Thoracic aorta (tissue), 2 donors: ENCODE measurements around the gene JCAD. TPM values are rescaled to one million over a fixed set of nuclear protein-coding genes. Genes with fewer than 3 reads are reported as not detected.
A peak's percentile ranks its signal among the peaks of the same experiment; 100 is the strongest.

ENCODE experiments used
- ATAC-seq: fragments of 150-250 bp; one replicate; pipeline ENCODE4 v1.8.0; 2017; ENCODE audit warnings: low read depth; ENCODE audit not compliant: insufficient number of reproducible peaks, low FRiP score
- DNase-seq: peaks from one replicate; pipeline ENCODE4 v3.0.0-alpha.2; 2020; ENCODE audit warnings: low spot score
- H3K27ac ChIP-seq, 2 donors: fragments of 200-600 bp; sonication (generic); 1 replicate in 1 of 2; 2 replicates in 1 of 2; pipeline ENCODE4 v1.5.1; 2016; ENCODE audit warnings: mild to moderate bottlenecking in 2 of 2, moderate library complexity in 2 of 2
- H3K27me3 ChIP-seq: fragments of 200-600 bp; sonication (generic); replicated peaks from 2 replicates; pipeline ENCODE4 v1.6.0; 2016; ENCODE audit warnings: mild to moderate bottlenecking; ENCODE audit not compliant: insufficient read depth
- H3K36me3 ChIP-seq: fragments of 200-600 bp; sonication (generic); one replicate; pipeline ENCODE4 v1.5.1; 2016
- H3K4me1 ChIP-seq, 2 donors: fragments of 200-600 bp; sonication (generic); 1 replicate in 1 of 2; 2 replicates in 1 of 2; pipeline versions ENCODE4 v1.5.1 to v1.6.0; 2016; ENCODE audit warnings: low read depth in 2 of 2, mild to moderate bottlenecking in 1 of 2; ENCODE audit not compliant: control insufficient read depth in 1 of 2
- H3K4me3 ChIP-seq: fragments of 200-600 bp; sonication (generic); 2 replicates; pipeline ENCODE4 v1.5.1; 2016; ENCODE audit warnings: mild to moderate bottlenecking
- H3K9me3 ChIP-seq: fragments of 200-600 bp; sonication (generic); 2 replicates; pipeline ENCODE4 v1.5.1; 2016
- CTCF ChIP-seq: fragments of 200-600 bp; sonication (generic); IDR thresholded peaks from one replicate; pipeline ENCODE4 v1.5.1; 2019; ENCODE audit warnings: antibody characterized with exemption
- total RNA-seq, 2 donors: library from RNA; depleted of rRNA; stranded (reverse); fragments of >200 nt; gene quantifications; one replicate each; pipeline versions ENCODE4 v1.1.0 to v1.2.3, GENCODE V29; 2016

Gene JCAD
- total RNA-seq, 2 donors from 2014 or later: 46.3 to 103 TPM

GRCh38 chr10:30057894-30058556 is 1.4 kb downstream of the JCAD start:
- ATAC-seq: no peak
- no peak for DNase-seq
- TF ChIP-seq CTCF: no peak
- Histone ChIP-seq H3K4me3 (peak overlapping the region; percentile 90), H3K27ac (peak overlapping the region; percentile 55 to 89), H3K4me1 (peaks cover 19 to 44% of the 10 kb centered on the region in 2 donors), H3K9me3 (no peaks in the 10 kb centered on the region), H3K27me3 (no peaks in the 10 kb centered on the region), H3K36me3 (no peaks in the 10 kb centered on the region)

- H3K9me3 ChIP-seq: no peaks in the 10 kb centered on the region
- no peak for DNase-seq
- ATAC-seq: no peak
- peak overlapping the region; percentile 90 for H3K4me3 ChIP-seq
- H3K36me3 ChIP-seq: no peaks in the 10 kb centered on the region
- H3K4me1 ChIP-seq: peaks cover 19 to 39% of the 10 kb centered on the region in 2 donors
- H3K27me3 ChIP-seq: no peaks in the 10 kb centered on the region
- H3K27ac ChIP-seq: peak overlapping the region; percentile 42 to 89
- TF ChIP-seq CTCF: no peak
Measured at GRCh38 chr10:30057421-30057841, 2.0 kb downstream of the JCAD start.

- DNase-seq (no peak), ATAC-seq (no peak)
- no peak for TF ChIP-seq CTCF
- peaks cover 19 to 39% of the 10 kb centered on the region in 2 donors for H3K4me1 ChIP-seq
- peak overlapping the region; percentile 90 for H3K4me3 ChIP-seq
- H3K36me3 ChIP-seq: no peaks in the 10 kb centered on the region
- H3K27ac ChIP-seq: peak overlapping the region; percentile 42 to 89
- no peaks in the 10 kb centered on the region for H3K27me3 ChIP-seq
- no peaks in the 10 kb centered on the region for H3K9me3 ChIP-seq
Measured at GRCh38 chr10:30056767-30057355, 2.5 kb downstream of the JCAD start.

GRCh38 chr10:30056281-30056680 is 3.1 kb downstream of the JCAD start:
- Histone ChIP-seq H3K27ac (peak overlapping the region; percentile 42 to 89), H3K27me3 (no peaks in the 10 kb centered on the region), H3K4me1 (peaks cover 19 to 39% of the 10 kb centered on the region in 2 donors)

More at GRCh38 chr10:30056281-30056680, 3.1 kb downstream of the JCAD start:
- Histone ChIP-seq H3K4me3 (peak overlapping the region; percentile 11), H3K9me3 (no peaks in the 10 kb centered on the region), H3K36me3 (no peaks in the 10 kb centered on the region)
- no peak for TF ChIP-seq CTCF
- DNase-seq: no peak
- no peak for ATAC-seq
